ENCODE measurements around the gene AFG1L. TPM values are rescaled to one million over a fixed set of nuclear protein-coding genes. Genes with fewer than 3 reads are reported as not detected.
"Not testable (repeated sequence)": the region's sequence is repeated elsewhere in the genome, so short reads cannot be mapped to it uniquely, and the experiment has no call there.

Gene AFG1L
- total RNA-seq, 1 experiment from 2014 or later: 2.5 TPM

- no peak for DNase-seq (ENCODE audit: low spot score)
These were observed 55.7 kb downstream of the AFG1L start for GRCh38 chr6:108350528-108350927.

GRCh38 chr6:108353853-108354252 is 59.0 kb downstream of the AFG1L start:
- no peak for DNase-seq (ENCODE audit: low spot score)

GRCh38 chr6:108355120-108355519 is 60.3 kb downstream of the AFG1L start:
- no peak for DNase-seq (ENCODE audit: low spot score)

GRCh38 chr6:108355890-108356289 is 61.0 kb downstream of the AFG1L start:
- DNase-seq (ENCODE audit: low spot score): no peak

GRCh38 chr6:108359901-108360882 is 65.3 kb downstream of the AFG1L start:
- peak; percentile 7 for DNase-seq (ENCODE audit: low spot score)

- no peak for DNase-seq (ENCODE audit: low spot score)
These were observed 66.1 kb downstream of the AFG1L start for GRCh38 chr6:108360919-108361311.

- no peak for DNase-seq (ENCODE audit: low spot score)
These were observed 66.6 kb downstream of the AFG1L start for GRCh38 chr6:108361312-108361932.

GRCh38 chr6:108362455-108362854 is 67.6 kb downstream of the AFG1L start:
- no peak for DNase-seq (ENCODE audit: low spot score)

- DNase-seq (ENCODE audit: low spot score): no peak
These were observed 68.3 kb downstream of the AFG1L start for GRCh38 chr6:108363113-108363512.

GRCh38 chr6:108363889-108364313 is 69.0 kb downstream of the AFG1L start:
- no peak for DNase-seq (ENCODE audit: low spot score)

GRCh38 chr6:108364470-108364869 is 69.6 kb downstream of the AFG1L start:
- DNase-seq (ENCODE audit: low spot score): no peak

GRCh38 chr6:108365478-108365877 is 70.6 kb downstream of the AFG1L start:
- DNase-seq (ENCODE audit: low spot score): no peak

- DNase-seq (ENCODE audit: low spot score): no peak
These were observed 71.4 kb downstream of the AFG1L start for GRCh38 chr6:108366236-108366635.

- DNase-seq (ENCODE audit: low spot score): no peak
These were observed 73.7 kb downstream of the AFG1L start for GRCh38 chr6:108368431-108369030.

- no peak for DNase-seq (ENCODE audit: low spot score)
These were observed 86.0 kb downstream of the AFG1L start for GRCh38 chr6:108380876-108381275.

GRCh38 chr6:108383981-108384380 is 89.1 kb downstream of the AFG1L start:
- DNase-seq (ENCODE audit: low spot score): no peak

GRCh38 chr6:108389190-108389589 is 94.3 kb downstream of the AFG1L start:
- not testable (repeated sequence) for DNase-seq (ENCODE audit: low spot score)

GRCh38 chr6:108395297-108395696 is 100.4 kb downstream of the AFG1L start:
- DNase-seq (ENCODE audit: low spot score): no peak

- no peak for DNase-seq (ENCODE audit: low spot score)
These were observed 108.4 kb downstream of the AFG1L start for GRCh38 chr6:108403236-108403635.

- no peak for DNase-seq (ENCODE audit: low spot score)
These were observed 112.1 kb downstream of the AFG1L start for GRCh38 chr6:108406943-108407342.

GRCh38 chr6:108407904-108408827 is 113.3 kb downstream of the AFG1L start:
- DNase-seq (ENCODE audit: low spot score): no peak

Data from HT-29 (cell line).